Stimulated activated CD4-positive, alpha-beta T cell treated with anti-CD3 and anti-CD28 coated beads, Interleukin-1b, Interleukin-23, amount 100 ng/mL, for 24 hours (primary cell): ENCODE data around the gene NPTN.
"Not testable (repeated sequence)": the region's sequence is repeated elsewhere in the genome, so short reads cannot be mapped to it uniquely, and the experiment has no call there.

Experiments
- DNase-seq, 4 experiments: peaks; one replicate each; pipeline ENCODE4 v3.0.0-alpha.2; 2020; ENCODE audit warnings: low read depth in 4 of 4, low spot score in 1 of 4

Gene NPTN

DNA sequence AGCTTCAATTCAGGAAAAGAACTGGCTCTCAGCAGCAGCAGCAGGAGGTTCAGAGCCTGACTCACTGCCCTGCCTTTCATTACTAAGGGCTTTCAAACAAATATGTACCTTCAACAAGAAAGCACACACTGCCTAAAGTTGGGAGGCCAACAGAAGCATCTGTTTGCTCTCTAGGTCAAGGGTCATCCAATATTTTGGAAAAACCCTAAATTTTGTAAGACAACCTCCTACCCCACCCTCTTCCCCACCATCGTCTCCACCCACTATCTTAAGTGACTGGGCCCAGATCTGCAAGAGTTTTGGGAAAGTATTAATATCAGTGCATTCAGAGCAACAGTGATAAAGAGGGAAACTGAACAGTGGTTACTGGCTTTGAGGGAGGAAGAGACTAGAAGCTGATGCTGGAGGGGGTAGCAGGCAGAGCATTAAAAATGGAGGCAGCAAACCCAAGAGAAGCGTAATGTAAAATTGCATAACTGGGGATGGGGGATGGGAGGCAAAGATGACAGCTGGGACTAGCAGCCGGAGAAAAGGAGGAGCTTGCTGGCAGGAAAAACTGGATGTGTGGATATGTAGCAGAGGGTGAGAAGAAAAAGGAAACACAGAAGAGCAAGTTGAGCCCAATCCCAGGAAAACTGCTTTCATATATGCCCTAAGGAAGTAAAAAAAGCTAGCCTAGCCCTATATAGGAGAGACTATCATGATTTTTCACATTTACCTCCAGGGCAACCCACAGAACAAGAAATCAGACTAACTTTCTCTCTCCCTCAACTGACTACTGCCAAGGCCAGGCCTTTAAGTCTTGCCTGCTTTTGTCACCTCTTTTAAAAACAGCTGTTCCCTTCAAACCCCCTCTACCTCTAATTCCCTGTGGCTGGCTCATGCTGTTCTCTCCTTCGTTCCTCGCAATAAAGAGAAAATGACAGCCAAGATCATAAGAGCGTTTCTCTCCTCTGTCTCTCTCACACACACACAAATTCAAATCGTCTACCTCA, 31.4 kb downstream of the NPTN start:
- DNase-seq, result no peak

DNA sequence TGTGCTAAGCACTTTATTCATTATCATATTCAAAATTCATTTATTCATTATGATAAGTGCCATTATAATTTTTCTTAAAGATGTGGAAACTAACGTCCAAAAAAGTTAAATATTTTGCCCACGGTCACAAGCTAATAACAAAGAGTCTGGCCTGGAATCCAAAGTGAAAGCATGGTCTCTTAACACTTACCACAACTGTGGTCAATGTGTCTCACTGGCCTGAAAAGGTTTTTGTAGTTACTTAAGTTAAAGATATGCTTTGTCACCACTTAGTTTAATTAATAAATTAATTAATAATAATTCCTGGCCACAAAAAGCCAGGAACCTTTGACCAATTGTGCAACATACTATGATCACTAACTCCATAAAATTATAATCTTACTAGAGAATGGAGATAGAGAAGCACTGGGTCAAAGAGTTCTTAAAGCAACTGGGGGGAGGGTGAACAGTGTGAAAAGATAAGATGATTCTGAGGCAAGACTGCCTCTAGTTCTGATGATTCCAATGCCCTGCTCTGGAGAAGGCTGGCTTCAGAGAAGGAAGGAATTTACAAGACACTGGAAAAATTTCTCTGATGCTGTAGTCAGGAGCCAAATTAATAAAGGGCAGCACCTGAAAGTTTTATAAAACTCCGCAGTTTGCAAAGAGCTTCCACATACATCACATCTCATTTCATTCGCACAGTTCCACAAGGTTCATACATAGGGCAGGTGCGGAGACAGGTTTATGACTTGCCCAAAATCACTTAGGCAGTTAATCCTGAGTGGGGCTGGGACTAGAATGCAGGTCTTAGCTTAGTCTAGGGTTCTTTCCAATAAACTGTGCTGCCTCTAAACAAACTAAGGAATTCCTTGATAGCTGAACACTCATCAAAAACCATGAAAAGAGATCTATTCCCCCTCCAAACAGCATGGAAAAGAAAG, 32.5 kb downstream of the NPTN start:
- DNase-seq, result no peak

DNA sequence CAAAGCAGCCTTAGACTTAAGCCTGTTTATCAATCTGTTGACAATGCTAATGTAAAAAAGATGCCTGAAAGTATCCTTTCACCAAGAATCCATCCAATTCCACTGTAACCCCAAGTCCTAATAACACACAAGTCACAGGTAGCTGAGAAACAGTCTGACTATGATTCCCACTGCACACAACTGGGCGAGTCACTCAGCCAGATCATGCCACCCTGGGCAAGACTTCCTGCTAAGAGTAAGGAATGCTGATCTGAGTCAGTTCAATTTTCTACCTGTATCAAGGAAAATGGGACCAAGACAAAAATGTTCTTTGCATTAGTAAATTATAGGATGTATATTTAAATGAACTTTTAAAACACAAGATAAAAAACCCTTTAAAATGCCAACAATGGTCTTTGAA, 33.3 kb downstream of the NPTN start:
- DNase-seq, result no peak

DNA sequence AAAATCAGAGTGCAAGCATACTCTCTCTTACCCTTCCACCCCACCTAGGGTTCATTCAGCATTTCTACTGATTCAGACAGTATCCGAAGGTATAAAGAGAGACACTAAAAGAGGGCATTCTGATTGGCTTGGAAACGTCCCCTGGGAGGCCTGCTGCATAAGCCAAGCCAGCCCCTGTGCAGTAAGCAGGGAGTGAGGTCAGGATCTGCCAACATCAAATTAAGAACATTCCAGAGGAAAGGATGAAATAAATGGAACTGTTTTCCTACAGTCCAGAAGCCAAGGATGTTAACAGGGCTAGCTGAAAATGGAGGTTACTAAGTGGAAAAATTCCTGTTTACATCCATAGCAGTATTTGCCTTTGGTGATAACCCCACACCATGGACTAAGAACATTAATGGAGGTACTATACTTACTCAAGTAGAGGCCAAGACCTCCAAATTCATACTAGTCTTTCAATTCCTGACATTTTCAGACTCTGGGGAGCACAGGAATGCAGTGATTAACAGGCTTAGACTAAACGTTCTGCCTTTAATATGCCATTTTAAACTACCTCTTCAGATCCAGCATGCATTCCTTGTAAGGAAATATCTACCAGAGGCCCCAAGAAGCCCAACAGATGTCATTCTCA, 34.5 kb downstream of the NPTN start:
- no peak for DNase-seq

DNA sequence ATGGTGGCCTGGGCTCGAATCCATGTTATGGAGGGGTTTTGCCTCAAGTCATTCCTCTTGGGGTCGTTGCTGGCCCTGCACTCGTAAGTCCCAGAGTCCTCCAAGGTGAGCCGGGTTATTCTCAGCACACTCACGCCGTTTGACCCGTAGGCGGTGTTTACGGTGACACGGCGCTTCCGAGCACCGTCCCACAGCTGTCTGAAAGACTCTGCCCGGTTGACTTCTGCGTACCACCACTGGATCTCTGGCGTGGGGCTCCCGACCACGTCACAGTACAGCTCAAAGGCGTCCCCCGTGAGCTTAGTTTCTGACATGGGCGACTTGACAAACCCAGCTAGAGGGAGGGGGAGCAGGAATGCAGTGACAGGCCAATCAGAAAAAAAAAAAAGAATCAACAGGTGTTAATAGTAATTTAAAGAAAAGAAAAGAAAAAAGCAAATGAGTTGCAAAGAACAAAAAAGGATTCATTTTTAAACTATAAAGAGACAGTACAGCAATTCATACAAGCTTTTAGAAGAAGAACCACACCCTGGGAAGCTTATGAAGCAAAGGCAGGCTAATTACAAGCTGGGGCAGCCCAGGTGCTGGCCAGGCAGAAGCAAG, 36.1 kb downstream of the NPTN start:
- no peak for DNase-seq

DNA sequence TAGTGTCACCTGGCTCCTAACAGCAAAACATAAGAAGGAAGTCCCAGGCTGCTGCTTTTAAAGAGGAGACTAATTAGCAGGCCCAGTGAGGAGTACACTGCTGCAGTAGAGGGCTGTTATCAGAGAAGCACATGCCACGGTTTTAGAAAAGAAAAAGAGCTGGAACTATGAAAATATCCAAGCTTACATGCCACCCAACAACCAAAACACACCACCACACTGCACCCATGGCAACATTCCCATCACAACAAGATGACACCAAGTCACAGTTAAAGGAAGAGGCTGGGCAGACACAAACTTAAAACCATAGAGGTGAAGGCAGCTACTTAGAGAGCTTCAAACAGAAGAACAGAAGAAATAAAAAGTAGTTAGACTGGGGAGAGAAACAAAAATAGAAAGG, 37.0 kb downstream of the NPTN start:
- no peak for DNase-seq

DNA sequence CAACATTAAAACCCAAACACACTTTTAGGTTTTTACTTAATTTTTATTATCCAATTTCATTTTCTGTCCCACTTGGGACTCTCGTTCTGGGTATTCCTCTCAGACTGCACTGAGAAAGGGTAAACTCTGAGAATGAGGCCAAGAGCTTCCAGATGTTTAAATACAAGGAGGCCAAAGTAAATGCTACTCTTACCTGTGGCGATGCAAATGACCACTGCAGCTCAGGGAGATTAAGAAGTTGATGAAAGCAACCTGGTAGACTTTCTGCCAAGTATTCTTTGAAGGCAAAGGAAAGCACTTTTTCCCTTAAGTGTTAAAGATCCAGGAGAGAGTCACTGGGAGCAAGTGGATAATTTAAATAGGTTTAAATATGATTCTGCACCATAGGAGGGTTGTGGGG, 39.1 kb downstream of the NPTN start:
- DNase-seq, result no peak

DNA sequence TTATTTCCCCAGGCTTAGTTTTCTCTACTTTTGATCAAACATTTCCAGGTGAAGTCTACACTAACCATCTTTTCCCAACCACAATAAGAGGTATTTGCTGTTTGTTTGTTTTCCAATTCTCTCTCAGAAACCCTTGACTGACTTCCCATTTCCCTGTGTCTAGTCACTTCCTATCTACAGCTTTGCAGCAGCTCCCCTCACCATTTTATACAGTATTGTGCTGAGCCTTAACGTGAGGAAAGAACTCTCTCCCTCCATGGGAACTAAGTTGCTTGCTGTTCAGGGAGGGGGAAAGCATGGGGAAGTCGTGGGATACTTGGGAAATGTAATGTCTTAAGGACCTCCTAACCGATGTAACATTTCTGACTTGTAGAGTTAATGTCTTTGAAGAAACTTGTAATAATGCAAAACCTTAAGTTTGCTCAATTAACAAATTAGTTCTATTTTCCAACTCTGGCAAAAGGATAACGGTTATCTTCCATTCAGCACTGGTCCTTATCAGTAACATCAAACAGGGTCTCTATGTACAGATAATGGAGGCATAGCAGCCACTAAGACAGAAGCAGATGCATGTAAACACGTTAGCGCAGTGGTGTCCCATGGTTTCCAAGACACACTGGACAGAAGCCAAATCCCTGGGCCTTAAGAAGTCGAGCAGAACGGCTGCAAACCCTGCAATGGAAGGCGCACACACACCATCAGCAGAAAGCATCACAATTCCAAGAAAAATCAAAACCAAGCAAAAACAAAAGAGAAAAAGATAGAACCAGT, 39.7 kb downstream of the NPTN start:
- DNase-seq, result no peak

DNA sequence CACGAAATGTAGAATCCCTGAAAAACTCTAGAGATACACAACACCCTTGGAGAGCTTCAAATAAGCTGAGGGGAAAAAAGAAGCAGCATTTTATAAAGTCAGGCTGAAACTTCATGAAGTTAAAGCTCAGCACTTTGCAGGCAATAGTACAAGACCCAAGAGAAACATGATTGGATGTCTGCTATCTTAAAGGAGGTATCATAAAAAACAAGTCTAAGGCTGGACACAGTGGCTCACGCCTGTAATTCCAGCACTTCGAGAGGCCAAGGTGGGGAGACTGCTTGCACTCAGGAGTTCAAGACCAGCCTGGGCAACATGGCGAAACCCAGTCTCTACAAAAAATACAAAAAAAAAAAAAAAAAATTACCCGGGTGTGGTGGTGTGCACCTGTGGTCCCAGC, 42.9 kb downstream of the NPTN start:
- no peak for DNase-seq

DNA sequence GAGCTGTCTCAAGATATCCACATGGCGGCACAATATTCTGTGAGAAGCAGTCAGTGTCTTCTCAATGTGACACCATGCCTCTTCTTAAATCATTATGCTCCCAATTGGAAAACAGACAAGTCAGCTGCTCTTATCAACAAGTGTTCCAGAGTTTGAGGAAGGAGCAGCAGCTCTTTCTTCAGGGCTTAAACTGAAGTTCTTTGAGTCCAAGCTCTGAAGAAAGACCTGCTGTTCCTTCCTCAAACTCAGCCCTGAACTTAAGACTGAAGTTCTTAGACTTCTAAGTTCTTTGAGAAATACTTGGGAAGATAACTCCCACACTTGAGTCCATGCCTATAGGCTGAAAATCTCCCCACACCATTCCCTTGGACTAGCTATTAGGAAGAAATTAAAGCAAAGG, 43.4 kb downstream of the NPTN start:
- DNase-seq, result no peak

DNA sequence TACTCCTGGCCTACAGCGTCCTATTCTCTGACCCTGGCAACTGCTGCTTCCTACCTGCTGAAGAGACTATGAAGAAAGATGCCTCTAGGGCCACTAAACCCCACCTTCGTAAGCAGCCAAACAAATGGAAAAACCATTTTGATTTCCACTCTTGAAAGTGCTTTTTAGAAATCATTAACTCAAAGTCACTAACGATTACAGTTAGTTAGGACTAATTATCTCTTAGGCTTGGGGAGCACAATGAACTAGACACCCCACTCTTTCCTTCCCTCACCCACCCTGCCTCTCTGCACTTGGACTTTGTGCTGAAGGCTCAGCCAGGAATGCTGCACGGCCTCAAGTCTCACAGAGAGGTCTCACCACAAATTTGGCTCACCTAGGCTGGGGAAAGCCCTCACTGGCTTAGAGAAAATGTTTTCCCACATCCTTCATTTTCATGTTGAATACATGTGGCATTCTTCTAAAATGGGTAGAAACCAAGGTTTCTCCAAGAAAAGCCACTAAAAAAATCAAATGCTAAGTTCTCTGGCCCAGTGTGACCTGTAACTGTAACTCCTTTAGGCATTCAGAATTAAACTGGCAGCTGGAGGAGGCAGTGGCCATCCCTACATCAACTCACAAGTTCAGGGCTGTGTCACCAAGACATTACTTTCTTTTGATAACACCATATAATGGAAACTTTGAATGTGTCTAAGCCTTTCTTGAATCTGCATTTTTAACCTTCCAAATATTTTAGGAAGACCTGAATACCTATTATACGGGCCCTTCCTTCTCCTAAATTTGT, 47.1 kb downstream of the NPTN start:
- DNase-seq, result no peak

DNA sequence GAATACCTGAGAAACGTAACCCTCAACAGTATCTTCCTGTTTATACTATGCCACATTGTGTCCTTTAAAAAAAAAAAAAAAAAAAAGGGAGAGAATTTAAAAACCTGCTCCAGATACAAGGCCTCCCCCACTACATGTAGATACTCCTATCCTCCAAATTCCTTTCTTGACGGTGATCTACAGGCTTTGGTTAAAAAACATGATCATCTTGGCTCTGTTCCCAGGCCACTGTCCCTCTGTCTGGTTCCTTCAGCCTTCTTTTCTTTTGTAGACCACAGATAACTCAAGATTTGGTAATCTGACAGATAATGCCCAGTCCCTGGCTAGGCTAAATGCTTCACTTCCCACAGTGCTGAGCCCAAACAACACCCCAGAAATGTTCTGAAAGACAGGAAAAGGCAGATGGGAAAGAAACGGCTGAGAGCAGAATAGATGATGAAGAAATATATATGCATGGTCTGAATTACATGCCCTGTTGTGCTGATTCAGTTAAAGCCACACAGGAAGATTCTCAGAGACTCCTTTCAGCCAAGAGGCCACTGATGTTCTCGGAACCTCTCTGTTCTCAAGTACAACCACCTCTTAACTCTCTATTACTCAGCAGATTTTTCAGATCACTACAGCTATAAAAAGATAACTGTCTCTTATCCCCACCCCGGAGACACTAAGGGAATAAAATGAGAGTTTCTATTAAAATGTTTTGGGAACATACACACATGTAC, 48.3 kb downstream of the NPTN start:
- no peak for DNase-seq

DNA sequence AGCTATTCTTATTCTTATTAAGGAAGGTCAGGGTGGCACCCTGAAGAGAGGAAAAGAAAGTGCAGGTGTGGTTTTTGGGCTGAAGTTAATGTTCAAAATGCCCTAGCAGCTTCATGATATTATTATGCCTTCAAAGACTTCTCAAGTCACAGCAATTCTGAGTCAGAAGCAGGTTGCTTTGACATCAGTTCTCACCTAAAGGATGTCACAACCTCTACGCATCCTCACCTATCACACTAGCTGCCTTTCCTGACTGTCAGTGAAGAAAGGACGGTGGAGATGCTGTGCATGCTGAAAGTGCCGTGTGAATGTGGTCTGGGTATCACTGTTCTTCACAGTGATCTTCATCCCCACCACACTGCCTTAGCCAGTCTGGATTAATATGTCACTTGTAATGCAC, 49.6 kb downstream of the NPTN start:
- DNase-seq, result no peak

DNA sequence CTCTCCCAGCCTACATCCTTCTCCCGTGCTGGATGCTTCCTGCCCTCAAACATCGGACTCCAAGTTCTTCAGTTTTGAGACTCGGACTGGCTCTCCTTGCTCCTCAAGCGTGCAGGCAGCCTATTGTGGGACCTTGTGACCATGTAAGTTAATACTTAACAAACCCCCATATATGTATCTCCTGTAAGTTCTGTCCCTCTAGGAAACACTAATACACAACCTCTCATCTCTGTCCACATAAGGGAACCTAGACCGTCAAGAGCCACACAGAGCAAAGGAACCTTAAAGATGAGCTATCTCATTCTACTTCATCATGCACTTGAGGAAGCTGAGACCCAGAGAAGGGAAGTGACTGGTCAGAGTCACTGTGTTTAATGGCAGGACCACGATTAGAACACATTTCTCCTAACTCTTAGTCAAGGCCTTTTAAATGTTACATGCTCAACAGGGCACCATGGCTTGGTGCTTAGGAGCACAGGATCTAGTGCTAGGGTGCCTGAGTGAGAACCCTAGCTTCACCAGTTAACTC, 50.3 kb downstream of the NPTN start:
- DNase-seq, result no peak

DNA sequence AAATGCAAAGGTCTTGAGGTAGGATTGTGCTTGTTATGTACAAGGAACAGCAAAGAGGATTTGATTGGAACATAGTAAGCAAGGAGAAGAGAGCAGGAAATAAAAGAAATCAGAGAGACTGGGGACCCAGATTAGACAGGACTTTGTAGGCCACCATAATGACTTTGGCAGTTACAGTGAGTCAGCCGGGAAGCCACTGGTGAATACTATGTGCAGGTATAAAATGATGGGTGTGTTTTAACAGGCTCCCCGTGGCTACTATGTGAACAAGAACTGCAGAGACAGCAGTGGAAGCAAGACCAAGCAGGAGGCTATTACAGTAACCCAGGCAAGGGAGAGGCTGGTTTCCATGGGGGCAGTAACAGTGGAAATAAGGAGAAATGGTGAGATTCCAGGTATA, 55.2 kb downstream of the NPTN start:
- no peak for DNase-seq

DNA sequence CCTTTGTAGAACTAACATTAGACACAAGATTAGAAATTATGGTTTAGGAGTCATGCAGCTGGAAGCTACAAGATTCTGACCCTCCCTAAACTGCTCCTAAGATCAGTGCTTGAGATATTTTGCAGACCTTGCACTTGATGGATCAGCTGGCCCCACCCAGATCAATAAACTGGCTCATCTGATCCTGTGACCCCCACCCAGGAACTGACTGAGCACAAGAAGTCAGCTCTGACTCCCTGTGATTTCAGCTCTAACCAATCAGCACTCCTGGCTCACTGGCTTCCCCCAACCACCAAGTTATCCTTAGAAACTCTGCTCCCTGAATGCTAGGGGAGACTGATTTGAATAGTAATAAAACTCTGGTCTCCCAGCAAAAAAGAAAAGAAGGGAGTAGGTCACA, 55.6 kb downstream of the NPTN start:
- DNase-seq, result not testable (repeated sequence)

DNA sequence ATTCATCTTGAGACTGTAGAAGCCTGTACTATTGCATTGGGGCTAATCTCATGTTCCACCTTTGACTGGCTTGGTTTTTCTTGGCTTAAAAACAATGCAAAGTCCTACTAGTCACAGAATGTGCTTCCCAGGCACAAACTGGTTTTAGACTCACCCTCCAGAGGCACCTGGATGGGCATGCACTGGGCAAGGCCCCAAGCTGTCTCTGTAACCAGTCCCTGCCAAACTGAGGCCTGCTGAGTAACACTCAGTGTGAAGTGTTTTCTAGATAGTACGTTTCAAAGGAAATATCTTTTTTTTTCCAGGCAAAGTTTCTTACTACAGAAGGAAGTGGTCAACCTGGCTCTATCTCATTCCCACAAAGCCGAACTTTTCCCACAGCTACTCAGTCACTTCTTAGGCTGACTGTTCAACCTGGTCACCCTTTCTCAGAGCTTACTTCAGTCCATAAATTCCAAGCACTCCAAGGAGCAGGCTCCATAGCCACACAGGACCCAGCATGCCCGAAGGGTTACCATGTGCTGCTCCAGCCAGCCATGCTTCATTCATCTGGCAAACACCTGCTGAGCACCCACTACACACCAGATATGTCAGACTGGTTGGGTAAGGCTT, 57.4 kb downstream of the NPTN start:
- no peak for DNase-seq

DNA sequence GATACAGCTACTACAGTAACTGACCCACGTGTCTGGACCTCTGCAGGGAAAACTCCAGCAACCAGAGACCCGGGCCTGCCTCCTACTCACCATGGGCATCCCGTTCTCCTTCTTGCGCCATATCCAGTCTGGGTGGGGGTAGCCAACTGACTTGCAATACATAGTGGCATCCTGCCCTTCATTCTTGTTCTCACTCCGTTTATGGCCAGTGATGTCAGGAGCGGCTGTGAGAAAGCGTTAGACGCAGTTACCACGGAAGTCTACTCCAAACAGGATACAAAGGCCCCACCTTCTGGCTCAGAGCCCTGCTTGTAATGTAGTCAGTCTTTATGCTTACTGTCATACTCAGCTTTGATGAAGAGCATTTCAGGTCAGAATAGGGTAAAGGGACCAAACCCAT, 59.6 kb downstream of the NPTN start:
- DNase-seq, result no peak
